ENCODE results near the gene MYO18B.

DNA sequence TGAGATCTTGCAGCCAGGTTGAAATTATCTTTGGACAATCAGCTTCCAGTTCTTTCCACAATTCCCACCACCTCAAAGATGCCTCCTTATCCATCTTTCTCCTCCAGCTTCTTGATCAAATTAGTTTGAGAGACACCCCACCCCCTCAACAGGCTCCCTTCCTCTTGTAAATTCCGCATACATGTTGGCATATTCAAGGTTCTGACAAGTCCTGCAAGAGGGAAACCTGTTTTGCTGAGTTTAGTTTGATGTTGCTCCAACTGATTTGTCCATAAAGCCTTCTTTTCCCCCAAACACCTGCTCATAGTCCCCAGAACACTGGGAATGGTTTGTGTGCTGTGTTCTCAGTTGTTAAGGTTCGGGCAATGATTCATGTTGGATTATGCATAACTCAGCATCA lies 73.6 kb downstream of the MYO18B start:
- TF ChIP-seq, protein P1, sequence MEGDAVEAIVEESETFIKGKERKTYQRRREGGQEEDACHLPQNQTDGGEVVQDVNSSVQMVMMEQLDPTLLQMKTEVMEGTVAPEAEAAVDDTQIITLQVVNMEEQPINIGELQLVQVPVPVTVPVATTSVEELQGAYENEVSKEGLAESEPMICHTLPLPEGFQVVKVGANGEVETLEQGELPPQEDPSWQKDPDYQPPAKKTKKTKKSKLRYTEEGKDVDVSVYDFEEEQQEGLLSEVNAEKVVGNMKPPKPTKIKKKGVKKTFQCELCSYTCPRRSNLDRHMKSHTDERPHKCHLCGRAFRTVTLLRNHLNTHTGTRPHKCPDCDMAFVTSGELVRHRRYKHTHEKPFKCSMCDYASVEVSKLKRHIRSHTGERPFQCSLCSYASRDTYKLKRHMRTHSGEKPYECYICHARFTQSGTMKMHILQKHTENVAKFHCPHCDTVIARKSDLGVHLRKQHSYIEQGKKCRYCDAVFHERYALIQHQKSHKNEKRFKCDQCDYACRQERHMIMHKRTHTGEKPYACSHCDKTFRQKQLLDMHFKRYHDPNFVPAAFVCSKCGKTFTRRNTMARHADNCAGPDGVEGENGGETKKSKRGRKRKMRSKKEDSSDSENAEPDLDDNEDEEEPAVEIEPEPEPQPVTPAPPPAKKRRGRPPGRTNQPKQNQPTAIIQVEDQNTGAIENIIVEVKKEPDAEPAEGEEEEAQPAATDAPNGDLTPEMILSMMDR (IDR thresholded peaks at IDR 0.05), result no peak
- TF ChIP-seq POLR2A (IDR thresholded peaks at IDR 0.05; ENCODE audit: low read depth) (no peak), POLR2AphosphoS5 (IDR thresholded peaks at IDR 0.05) (no peak), EP300 (IDR thresholded peaks at IDR 0.05) (no peak)

Measured in esophagus muscularis mucosa (tissue), 4 donors.